ENCODE data around the gene MAP4K5. TPM values are rescaled to one million over a fixed set of nuclear protein-coding genes. Genes with fewer than 3 reads are reported as not detected.

The MAP4K5 gene
- total RNA-seq, 1 experiment from 2014 or later, result 58.2 TPM

Other genes with a start within 250 kb of the MAP4K5 start
- gene L2HGDH, start 220.3 kb downstream of the MAP4K5 start, total RNA-seq (2014; rRNA removed; shearing (Covaris generic)), result 4.3 and 9.9 TPM in 2 replicates
- 5.5 and 16.8 TPM in 2 replicates for gene DMAC2L, start 220.2 kb downstream of the MAP4K5 start, total RNA-seq (2014; rRNA removed; shearing (Covaris generic))
- 1.7 and 3.7 TPM in 2 replicates for gene CDKL1, start 135.7 kb downstream of the MAP4K5 start, total RNA-seq (2014; rRNA removed; shearing (Covaris generic))
- gene ATL1, start 27.6 kb upstream of the MAP4K5 start, total RNA-seq (2014; rRNA removed; shearing (Covaris generic)), result 0.32 and 0.44 TPM in 2 replicates
- 9.2 and 14.1 TPM in 2 replicates for gene SAV1, start 135.7 kb upstream of the MAP4K5 start, total RNA-seq (2014; rRNA removed; shearing (Covaris generic))

Data from M059J (cell line).